NCI-H82 treated with DMSO at 0.1 percent for 48 hours (cell line): ENCODE data around the gene NME8.
"Not testable (repeated sequence)": the region's sequence is repeated elsewhere in the genome, so short reads cannot be mapped to it uniquely, and the experiment has no call there.

Experiments used
- DNase-seq: peaks from one replicate; lab custom pipeline; 2025; ENCODE audit not compliant: unreplicated experiment; lab: John Stamatoyannopoulos, UW

The NME8 gene, protein sequence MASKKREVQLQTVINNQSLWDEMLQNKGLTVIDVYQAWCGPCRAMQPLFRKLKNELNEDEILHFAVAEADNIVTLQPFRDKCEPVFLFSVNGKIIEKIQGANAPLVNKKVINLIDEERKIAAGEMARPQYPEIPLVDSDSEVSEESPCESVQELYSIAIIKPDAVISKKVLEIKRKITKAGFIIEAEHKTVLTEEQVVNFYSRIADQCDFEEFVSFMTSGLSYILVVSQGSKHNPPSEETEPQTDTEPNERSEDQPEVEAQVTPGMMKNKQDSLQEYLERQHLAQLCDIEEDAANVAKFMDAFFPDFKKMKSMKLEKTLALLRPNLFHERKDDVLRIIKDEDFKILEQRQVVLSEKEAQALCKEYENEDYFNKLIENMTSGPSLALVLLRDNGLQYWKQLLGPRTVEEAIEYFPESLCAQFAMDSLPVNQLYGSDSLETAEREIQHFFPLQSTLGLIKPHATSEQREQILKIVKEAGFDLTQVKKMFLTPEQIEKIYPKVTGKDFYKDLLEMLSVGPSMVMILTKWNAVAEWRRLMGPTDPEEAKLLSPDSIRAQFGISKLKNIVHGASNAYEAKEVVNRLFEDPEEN

GRCh38 chr7:37848297-37848696 lies at the start of gene NME8:
Gene NME8, plus strand, starts transcription at chr7:37848597. Its CDS starts 1,670 bp downstream, at chr7:37850267.
- DNase-seq, result no peak

DNA sequence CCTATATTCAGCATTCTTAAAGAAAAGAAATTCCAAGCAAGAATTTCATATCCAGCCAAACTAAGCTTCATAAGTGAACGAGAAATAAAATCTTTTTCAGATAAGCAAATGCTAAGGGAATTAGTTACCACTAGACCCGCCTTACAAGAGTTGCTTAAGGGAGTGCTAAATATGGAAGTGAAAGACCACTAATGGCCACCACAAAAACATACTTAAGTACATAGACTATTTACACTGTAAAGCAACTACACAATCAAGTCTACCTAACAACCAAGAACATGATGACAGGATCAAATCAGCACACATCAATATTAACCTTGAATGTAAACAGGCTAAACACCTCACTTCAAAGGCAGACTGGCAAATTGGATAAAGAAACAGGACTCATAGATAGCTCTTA lies 42.2 kb upstream of the NME8 start:
- no peak for DNase-seq

DNA sequence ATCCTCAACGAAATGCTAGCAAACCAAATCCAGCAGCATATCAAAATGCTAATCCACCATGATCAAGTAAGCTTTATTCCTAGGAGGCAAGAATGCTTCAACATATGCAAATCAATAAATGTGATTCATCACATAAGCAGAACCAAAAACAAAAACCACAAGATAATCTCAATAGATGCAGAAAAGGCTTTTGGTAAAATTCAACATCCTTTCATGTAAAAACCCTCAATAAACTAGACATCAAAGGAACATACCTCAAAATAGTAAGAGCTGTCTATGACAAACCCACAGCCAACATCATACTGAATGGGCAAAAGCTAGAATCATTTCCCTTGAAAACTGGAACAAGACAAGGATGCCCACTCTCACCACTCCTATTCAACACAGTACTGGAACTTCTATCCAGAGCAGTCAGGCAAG lies 36.2 kb upstream of the NME8 start:
- DNase-seq, result not testable (repeated sequence)

- DNase-seq, result no peak
These were observed 32.6 kb upstream of the NME8 start for GRCh38 chr7:37815671-37816371.

GRCh38 chr7:37816922-37817590 lies 31.3 kb upstream of the NME8 start:
- DNase-seq, result no peak

DNA sequence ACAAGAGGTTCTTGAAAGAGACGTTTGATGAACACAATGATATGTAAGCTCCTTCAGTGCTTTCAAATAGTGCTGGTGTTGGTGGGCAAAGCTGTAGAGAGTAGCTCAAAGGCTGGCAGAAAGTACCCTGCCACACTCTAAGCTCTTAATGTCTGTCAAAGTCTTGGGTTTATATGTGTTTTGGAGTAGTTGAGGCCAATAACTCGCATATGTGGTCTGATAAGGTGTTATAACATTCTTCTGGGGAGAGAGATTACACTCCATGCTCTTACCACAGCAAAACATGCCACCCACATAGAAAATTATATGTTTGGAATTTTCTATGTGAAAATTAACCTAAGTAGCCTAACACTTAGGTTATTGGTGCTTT lies 30.8 kb upstream of the NME8 start:
- DNase-seq, result no peak

DNA sequence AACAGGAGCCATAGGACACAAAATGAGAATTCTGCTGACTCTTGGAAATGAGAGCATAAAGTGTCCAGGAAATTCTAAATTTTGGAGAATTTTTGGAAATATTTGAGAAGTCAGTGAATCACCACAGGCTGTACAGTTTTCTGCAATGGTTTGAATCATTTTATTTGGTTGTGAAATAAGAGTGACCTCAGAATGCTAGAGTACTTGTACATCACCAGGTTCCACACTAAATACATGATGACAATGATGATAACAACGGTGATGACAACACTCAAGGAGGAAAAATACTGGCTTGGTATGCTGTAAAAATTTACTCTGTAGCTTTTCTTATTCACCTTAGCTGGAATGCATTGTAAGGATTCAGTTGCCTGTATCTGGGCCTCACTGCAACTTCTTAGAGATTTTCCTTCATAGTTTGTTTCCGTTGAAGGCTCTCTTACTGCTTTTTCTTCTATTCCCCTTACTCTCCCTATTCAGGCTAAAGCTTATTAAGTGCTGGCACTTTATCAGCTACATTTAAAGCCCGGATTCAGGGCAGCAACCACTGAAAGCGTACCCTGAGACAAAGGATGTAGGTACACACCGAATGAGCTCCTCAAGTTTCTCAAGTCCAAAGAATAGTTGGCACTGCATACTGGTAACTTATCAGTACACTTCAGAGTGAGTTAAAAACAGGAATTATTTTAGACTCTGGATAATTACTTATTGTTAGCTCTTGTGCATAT lies 30.2 kb upstream of the NME8 start:
- DNase-seq, result no peak

GRCh38 chr7:37820708-37821468 lies 27.5 kb upstream of the NME8 start:
- DNase-seq, result no peak

GRCh38 chr7:37822946-37823345 lies 25.5 kb upstream of the NME8 start:
- no peak for DNase-seq

DNA sequence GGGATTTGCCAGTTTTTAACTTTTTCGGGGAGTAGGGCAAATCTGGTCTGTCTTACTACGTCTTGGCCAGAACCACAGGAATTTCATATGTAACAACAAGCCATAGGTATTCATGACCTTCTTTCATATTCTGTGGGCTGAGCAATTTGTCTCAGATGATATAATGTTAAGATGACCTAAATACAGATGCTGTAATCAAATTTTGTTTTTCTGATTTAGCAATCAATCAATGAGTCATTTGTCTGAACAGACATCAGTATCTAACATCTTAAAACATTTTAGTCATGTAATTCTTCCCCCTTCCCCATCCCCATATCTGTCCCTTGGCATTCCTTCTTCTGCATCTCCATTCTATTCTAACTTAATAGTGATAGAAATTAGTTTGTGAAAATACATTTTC lies 24.8 kb upstream of the NME8 start:
- DNase-seq, result no peak

DNA sequence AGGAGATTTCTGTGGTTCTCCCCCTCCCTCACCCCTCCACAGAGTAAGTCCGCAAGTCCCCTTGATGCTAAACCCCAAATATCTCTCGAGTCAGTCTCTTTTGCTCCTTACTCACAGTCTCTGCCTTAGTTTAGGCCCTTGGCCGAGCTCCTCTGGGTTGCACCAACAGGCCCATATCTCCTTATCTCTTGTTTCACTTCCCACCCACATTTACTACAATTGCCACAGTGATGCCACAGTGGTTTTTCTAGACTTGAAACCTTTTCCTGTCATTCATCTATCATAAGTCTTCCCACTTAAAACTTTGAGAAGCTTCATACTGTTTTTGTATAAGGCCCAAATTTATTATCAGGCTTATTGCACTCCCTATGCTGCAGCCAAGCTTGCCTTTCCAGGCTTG lies 23.4 kb upstream of the NME8 start:
- DNase-seq, result no peak

DNA sequence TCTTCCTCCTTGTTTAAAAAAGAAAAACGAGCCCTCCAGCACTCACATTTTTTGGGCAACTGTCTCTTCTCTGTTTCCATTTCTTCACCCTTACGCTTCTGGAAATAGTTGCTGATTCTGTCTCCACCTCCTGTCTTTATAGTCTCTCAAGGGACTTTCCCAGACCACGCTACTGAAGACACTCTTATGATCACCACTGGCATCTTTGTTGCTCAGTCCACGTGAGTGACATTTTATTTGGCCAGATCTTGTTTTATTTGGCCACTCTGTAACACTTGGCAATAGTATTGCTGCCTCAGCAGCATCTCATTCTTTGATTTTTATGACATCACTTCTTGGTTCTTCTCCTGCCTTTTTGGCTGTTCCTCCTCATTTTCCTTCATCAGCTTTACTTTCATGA lies 21.6 kb upstream of the NME8 start:
- DNase-seq, result no peak

DNA sequence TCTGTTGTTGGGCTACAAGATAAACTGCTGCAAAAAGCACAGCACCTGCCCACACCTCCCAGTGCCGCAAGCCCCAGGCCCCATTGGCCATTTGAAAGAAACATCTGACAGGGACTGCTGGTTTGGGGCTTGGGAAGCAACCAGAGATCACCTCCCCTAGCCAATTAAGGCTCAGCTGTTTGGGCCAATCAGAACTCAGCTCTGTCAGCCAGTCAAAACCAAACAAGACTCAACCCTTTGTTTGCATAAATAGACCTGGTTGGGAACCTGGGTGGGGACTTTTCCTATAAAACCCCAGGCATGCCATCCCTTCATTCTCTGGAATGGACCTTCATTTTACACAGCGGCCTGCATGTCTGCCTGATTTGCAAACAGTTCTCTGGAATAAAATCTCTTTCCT lies 17.2 kb upstream of the NME8 start:
- DNase-seq, result no peak

DNA sequence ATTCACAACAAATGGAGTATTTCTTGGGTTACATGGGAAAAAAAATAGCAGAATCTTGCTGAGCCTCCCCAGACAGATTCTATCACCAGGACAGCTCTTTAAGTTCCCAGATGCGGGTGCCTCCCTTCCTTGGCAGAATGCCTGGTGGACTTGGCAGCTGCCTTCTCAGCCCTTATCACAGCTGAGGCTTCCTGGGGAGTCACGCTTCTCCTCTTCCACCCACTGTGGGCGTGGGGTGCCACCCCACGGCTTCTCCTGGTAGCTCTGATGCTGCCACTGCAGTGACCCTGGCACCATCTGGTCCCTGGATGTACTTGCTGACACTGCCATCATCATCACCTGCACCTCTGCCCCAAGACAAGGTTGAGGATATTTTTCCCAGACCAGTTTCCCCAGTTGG lies 16.2 kb upstream of the NME8 start:
- DNase-seq, result no peak

DNA sequence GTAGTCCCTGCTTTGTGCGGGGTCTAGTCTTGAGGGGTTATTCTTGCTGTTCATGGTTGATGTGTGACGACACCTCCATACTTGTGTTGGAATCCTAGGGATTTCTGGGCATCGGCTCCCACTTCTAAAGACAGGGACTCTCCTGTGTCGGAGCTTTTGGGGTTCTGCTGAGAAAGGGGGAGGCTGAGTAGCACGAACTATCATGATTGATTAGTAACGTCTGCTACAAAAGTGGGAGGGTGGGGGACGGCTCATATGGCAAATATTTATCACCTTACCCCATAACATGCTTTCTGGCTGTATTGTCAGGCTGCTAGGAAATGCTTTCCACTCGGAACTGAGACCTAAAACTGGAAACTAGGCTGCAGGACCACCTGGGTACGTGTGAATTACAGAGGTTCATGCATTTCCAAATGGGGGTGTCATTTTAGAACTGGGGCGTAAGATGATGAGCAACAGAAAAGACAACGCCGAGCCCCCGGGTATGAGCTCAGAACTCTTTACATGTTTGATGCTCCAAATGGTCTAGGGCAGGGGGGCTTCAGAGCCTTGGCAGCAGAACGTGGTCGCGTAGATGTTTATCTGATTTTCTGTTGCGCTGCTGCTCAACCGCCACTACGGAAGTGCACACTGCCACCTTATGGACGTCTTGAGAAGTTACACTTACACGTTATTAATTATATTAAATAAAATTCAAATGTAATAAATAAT lies 15.1 kb upstream of the NME8 start:
- DNase-seq, result peak; percentile 18

DNA sequence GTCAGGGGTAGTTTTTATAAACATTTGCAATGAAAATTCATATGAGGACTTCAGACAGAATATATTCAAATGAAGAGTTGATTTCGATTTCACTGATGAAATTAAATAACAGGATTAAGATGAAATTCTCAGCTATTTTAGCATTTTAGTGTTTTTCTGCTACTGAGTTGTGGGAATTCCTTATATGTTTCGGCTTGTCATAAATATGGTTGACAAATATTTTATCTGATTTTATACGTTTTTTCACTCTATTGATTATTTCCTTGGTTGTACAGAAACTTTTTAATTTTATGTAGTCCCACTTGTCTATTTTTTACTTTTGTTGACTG lies 14.6 kb upstream of the NME8 start:
- DNase-seq, result no peak

DNA sequence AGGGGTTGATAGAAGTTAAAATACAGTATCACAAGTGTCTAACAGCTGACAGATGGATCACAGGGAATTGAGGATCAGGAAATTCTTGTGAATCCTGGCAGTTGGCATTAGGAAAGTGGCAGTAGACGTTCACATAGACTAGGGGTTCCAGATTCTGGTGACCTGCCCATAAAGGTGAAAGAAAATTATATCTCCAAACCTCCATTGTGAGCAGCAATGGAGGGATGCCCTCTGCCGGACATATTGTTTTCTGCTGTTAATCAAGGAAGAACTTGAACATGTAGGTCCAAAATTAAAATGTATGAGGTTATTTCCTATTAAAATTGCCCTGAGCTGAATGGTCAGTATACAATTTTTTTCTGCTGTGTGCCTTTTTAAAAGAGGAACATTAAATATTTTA lies 5.1 kb downstream of the NME8 start:
- DNase-seq, result no peak

- DNase-seq, result no peak
These were observed 33.7 kb downstream of the NME8 start for GRCh38 chr7:37882086-37882485.

GRCh38 chr7:37893359-37893758 lies 45.0 kb downstream of the NME8 start:
- no peak for DNase-seq

GRCh38 chr7:37894671-37895070 lies 46.3 kb downstream of the NME8 start:
- DNase-seq, result no peak
